NCI-H2107 treated with DMSO at 0.1 percent for 48 hours (cell line): Measurements from ENCODE around the gene LSP1.
"Not testable (repeated sequence)": the region's sequence is repeated elsewhere in the genome, so short reads cannot be mapped to it uniquely, and the experiment has no call there.

Source experiments
- DNase-seq: peaks from one replicate; lab custom pipeline; 2025; ENCODE audit not compliant: unreplicated experiment; lab: John Stamatoyannopoulos, UW

The LSP1 gene

GRCh38 chr11:1852877-1853276 lies at the start of gene LSP1:
TSS of gene LSP1 (plus strand) at chr11:1853084. CDS start at chr11:1853145, 61 bp downstream.
- DNase-seq: no peak

GRCh38 chr11:1803246-1803645 lies 49.6 kb upstream of the LSP1 start:
- no peak for DNase-seq

- DNase-seq: not testable (repeated sequence)
These were observed 48.9 kb upstream of the LSP1 start for GRCh38 chr11:1803835-1804519.

- no peak for DNase-seq
These were observed 47.4 kb upstream of the LSP1 start for GRCh38 chr11:1805525-1805924.

GRCh38 chr11:1807264-1807995 lies 45.5 kb upstream of the LSP1 start:
- DNase-seq: no peak

- DNase-seq: no peak
These were observed 42.1 kb upstream of the LSP1 start for GRCh38 chr11:1810761-1811160.

- no peak for DNase-seq
These were observed 40.6 kb upstream of the LSP1 start for GRCh38 chr11:1812274-1812673.

GRCh38 chr11:1812801-1813200 lies 40.1 kb upstream of the LSP1 start:
- DNase-seq: no peak

GRCh38 chr11:1813356-1813755 lies 39.5 kb upstream of the LSP1 start:
- DNase-seq: not testable (repeated sequence)

GRCh38 chr11:1814691-1815090 lies 38.2 kb upstream of the LSP1 start:
- DNase-seq: no peak

GRCh38 chr11:1815311-1815710 lies 37.6 kb upstream of the LSP1 start:
- no peak for DNase-seq

- no peak for DNase-seq
These were observed 37.1 kb upstream of the LSP1 start for GRCh38 chr11:1815751-1816150.

- DNase-seq: no peak
These were observed 35.9 kb upstream of the LSP1 start for GRCh38 chr11:1817000-1817399.

- DNase-seq: no peak
These were observed 35.4 kb upstream of the LSP1 start for GRCh38 chr11:1817511-1817910.

- DNase-seq: no peak
These were observed 33.8 kb upstream of the LSP1 start for GRCh38 chr11:1819074-1819473.

GRCh38 chr11:1820463-1821325 lies 32.2 kb upstream of the LSP1 start:
- DNase-seq: no peak

GRCh38 chr11:1821562-1821961 lies 31.3 kb upstream of the LSP1 start:
- DNase-seq: no peak

GRCh38 chr11:1822648-1823375 lies 30.1 kb upstream of the LSP1 start:
- no peak for DNase-seq

GRCh38 chr11:1823376-1824220 lies 29.3 kb upstream of the LSP1 start:
- no peak for DNase-seq
